ENCODE data around the gene SLC1A2. TPM values are rescaled to one million over a fixed set of nuclear protein-coding genes. Genes with fewer than 3 reads are reported as not detected.

SLC1A2 gene
- total RNA-seq, 2 donors from 2014 or later: 1.3 to 3.3 TPM

DNA sequence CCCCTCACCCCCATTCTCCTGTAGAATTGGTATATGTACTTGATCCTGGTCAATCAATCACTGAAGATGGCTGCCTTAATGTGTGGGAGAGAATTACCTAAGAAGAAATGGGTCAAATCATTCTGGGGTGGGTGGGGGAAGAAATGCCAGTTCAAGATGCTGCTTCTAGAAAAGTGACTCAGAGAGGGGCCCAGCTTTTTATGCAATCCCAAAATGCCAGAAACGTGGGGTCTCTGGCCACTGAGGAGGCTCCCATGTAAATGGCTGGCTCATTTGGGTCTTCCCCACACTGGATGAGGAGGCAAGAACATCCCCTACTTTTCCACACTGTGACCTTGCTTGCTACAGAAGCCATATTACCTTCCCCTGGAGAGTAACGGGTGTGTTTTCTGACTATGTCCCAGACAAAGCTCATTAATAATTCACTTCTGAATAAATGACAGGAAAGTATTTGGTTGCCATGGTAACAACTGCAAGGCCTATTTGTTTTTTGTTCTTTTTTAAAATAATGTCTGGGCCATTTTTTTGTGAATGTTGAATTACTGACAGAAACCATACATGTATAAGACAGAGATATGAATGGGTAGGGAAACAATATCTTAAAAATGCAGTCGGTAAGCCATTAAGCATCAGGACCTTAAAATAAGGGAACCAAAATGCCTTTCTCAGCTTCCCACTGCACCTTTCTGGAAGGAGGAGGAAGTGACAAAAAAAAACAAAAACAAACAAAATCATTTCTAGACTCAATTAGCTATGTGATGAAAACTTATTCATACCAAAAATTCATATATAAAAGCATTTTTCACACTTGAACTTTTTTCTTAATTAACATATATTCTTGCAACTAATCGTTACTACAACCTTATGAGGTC lies 32.0 kb downstream of the SLC1A2 start:
- intact Hi-C loops (cut with DNase I): no loop called here
- ATAC-seq: no peak

DNA sequence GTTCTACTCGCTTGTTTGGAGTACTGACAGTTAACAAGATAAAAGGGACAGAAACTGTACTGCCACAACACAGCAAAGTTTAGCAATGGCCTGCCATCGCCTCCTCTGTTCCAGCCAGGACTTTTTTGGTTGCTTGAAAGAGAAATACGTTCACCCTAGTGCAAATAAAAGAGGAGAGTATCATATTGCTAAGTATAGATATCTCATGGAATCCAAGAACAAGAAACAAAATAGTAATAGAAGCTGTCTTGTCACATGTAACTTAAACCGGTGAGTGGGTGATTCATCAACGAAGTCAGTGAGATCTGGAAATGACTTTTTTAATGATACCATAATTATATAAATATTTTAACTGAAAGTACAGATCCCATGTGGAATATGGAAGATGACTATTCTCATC lies 35.4 kb downstream of the SLC1A2 start:
- intact Hi-C loops (cut with DNase I): no loop called here
- no peak for ATAC-seq
- no peak for DNase-seq

More for the DNA sequence above, 32.0 kb downstream of the SLC1A2 start:
- DNase-seq: no peak

DNA sequence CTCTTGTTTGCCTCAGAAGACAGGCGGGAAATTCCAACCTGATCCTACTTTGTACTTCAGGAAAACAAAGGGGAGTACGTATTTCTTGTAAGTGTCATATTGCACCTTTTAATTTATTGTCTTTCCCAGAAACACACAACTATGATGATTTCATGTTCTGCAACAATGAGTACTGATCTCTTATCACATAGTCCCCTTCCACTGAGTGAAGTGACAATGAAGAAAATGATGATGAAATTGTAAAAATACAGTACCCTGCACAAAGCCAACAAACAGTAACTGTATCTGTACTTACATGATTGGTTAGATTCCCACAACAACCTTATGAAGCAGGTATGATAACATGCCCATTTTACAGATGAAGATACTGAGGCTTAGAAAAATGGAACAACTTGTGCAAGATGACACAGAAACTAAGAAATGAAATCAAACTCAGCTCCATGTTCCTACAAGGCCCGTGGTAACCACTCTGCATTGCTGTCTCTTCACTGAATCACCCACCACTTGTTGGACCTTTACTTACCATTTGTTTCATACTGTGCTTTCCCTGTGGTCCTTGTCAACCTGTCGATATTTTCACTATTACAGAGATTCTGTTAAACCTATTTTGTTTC lies 37.5 kb downstream of the SLC1A2 start:
- ATAC-seq: no peak
- DNase-seq: no peak
- intact Hi-C loops (cut with DNase I): no loop called here

DNA sequence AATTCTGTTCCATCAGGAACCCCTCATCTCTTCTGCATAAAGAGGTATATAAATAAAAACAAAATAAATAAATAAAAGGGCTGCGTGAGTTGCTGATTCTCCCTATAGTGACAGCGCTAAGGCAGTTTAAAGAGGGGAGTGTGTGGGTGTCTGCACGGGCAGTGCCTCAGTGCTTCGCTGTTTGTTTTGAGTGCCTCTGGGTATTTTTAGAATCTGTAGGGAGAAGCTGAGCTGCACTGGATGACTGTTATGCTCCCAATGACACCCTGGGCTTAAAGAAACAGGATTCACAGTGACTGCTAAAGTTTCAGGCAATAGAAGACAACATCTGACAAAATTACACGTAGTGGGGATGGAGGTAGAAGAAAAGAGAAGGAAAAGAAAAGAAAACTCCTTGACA lies 38.8 kb downstream of the SLC1A2 start:
- ATAC-seq (peak; percentile 76 to 82), DNase-seq (no peak)
- intact Hi-C loops (cut with DNase I): no loop called here

DNA sequence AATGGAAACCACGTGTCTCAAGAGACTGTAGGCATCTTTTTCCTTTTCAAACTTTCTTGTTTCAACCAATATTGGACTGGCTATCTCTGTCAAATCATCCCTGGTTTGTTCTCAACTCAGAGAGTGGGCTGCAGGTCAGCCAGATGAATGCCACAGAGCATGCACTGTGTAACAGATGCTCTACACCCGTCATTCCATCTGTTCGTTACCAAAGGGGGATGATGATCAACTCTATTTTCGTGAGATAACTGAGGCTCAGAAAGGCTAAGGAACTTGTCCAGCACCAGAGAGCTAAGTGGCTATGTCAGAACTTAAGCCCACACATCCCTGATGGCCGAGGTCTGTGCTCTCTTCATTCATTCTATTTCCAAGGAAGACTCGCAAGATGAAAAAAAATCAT lies 42.1 kb downstream of the SLC1A2 start:
- no peak for ATAC-seq
- intact Hi-C loops (cut with DNase I): no loop called here
- no peak for DNase-seq

DNA sequence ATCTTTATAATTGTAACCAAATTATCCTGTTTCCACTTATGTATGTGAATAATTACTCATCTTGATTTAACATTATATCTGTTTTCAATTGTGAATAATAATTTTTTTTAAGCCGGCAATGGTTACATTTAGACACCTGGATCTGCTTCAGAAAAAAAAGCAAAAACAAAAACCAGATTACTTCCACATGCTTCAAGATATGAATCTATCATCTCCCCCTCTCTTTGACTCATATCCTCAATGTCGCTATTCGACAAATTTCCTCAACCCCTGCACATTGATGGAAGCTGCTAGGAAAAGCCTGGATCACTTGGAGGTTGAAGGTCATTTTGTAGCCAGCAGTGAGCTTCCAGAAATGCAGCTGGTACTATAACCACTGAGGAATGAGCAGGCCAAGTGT lies 42.7 kb downstream of the SLC1A2 start:
- intact Hi-C loops (cut with DNase I): no loop called here
- DNase-seq (no peak), ATAC-seq (no peak)

DNA sequence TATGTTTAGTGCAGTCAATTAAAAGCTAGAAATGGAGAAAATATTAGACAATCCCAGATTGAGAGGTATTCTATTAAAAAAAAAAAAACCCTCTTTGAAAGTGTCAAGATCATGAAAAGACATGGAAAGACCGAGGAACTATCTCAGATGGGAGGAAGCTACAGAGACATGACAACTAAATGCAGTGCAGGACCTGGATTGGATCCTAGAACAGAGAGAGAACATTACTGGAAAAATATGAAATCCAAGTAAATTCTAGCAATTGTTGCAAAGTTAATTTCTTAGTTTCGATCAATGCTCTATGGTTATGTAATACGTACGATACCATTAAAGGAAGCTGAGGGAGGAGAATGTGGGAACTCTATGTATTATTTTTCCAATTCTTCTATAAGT lies 43.2 kb downstream of the SLC1A2 start:
- intact Hi-C loops (cut with DNase I): no loop called here
- DNase-seq: no peak
- no peak for ATAC-seq

DNA sequence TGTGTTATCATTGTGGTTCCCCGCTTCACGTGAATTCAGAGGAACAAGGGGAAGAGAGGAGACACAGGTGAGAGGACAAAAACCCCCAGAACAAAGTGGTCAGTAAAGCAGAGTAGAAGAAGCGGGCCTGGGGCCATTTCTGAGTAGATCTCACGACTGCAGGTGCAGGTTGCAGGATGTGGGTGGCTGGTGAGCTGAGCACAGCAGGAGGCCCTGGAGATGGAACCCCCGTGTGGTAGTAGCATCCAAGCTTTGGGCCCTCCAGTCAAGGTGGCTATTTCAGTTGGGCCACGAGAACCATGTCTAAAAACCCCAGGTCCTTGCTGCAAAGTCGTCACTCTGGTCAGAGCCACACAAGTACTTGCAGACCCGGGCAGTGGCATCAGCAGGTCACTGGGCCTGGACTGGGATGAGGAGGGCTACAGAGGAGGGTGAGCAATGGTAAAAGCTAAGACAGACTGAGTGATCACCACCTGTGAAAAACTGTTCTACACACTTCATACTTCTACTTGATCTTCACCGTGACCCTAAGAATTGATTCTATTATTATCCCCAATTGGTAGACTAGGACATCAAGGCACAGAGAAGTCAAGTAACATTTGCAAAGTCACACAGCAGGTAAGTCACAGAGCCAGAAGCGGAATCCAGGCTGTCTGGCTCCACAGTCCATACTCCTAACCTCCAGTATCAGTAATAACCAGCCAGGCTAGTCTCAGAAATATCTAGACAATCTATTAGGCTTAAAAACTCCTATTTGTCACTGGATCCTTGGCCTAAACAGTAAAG lies 43.8 kb downstream of the SLC1A2 start:
- DNase-seq (no peak), ATAC-seq (no peak)
- intact Hi-C loops (cut with DNase I): no loop called here

DNA sequence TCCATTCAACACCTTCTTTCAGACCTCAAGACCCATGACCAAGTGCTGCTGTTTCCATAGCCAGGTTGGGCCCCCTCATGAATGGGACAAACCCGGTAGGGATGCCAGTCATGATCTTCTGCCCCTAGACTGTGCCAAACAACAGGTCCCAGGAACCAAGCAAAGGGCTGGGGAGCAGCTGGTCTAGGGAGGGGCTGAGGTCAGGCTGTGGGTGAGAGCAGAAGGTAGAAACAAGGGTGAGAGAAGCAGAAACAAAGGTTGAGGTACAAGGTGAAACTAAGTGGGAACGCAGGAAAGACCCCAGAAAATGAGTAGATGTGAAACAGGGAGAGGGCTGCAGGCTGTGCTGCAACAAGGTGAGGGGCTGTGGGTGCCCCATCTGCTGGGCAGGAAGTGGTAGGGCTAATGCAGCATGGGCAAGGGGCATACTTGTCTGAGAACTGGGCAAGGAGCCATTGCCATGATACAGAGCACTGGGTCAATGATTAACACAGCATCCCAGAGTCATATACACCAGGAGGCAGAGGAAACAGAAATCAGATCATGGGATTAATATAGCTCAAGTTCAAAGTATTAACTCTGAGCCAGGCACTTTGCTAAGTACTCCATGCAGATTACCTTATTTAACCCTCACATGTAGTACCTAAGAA lies 45.9 kb downstream of the SLC1A2 start:
- intact Hi-C loops (cut with DNase I): no loop called here
- DNase-seq (no peak), ATAC-seq (peak in 1 of 2 donors; percentile 40)

DNA sequence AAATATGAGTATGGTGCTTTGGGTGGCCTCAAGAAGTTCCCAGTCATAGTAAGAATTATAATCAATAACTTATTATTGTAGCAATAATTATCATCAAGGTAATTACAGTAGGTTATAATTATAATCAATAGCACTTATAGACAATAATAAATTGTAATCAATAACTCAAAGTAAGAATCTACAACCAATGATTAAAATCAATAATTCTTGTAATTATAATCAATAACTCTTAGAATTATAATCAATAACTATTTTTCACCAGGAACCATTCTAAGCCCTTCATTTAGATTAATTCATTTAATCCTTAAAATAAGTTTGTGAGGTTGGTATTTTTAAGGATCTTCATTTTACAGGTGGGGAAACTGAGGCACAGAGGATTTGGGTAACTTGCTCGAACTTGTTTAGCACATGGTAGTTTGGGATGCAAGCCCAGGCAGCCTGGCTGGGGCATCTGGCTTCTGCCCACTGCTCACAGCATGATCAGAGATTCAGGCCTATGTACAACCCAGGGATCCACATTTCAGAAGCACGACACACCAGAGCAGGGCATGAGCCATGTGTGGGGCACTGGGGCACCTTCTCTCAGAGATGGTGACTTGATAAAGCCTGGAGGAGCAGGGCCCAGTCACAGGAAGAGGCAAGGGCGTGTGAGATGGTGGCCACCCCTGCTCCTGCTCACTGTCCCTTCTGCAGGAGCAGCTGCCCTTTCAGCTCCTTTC lies 46.6 kb downstream of the SLC1A2 start:
- intact Hi-C loops (cut with DNase I): no loop called here
- ATAC-seq: no peak
- no peak for DNase-seq

DNA sequence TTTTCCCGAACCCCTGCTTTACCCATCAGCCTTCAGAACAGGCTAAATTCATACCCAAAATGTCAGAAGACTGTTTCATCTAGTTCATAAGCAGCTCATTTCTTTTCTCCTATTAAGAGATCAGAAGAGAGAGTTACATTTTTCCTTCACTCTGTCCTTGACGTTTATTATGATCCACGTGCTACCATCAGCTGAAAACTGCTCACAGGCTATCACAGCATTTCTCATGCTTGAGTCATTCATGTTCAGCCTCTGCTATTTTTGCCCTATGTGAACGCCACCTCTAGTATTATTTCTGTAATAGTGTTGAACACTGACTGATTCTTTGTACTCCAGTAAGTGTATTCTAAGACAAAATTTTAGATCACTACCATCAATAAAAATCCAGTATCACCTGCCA lies 51.9 kb downstream of the SLC1A2 start:
- ATAC-seq (peak; percentile 54 to 72), DNase-seq (no peak)
- intact Hi-C loops (cut with DNase I): no loop called here

DNA sequence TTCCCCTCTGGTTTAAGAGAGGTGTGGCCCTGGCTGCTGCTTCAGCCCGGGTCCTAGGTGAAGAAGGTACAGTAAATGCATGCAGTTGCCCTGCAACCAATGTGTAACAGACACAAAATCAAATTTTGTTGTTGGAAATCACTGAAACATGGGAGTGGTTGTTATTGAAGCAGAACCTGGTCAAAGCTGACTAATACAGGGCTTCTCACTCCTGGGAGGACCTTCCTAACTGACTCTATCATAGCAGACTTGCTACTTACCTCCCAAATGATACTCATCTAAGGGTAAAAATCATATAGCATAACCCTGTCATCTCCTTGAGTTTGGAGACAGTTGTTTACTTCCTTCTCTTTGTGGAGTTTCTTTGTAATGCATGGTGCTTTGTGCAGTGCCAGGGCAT lies 52.6 kb downstream of the SLC1A2 start:
- ATAC-seq (no peak), DNase-seq (no peak)
- intact Hi-C loops (cut with DNase I): no loop called here

DNA sequence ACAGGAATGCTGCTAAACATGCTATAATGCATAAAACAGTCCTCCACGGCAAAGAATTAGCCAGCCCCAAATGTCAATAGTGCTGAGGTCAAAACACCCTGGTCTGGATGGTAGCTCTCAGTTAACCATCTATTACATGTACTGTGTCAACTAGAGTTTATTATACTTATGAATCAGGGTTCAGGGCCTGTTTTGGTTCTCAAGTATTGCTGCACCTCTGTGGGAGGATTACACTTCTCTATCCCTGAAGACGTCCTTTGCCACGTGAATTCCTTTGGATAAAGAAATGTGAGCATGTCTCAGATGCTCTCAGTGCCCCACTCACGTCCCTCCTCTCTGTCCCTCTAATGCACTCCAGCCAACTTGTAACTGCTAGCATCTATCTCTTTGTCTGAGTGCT lies 53.4 kb downstream of the SLC1A2 start:
- DNase-seq: no peak
- ATAC-seq: no peak
- intact Hi-C loops (cut with DNase I): no loop called here

DNA sequence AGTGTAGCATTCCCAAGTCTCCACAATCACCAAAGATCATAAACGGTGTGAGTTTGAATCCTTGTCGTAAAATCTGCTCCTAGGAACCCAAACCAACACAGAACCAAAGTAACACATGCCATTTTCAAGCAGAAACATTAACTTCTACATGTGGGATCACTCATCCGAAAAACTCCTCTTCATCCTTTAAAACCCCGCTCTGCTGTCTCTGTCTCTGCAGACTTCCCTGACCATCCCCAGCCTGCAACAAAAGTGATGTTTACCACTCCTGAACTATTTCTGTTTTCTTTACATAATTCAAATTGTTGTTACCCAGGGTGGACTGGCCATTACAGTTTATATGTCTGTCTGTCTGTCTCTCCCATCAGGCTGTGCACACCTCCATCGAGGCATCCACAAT lies 54.0 kb downstream of the SLC1A2 start:
- intact Hi-C loops (cut with DNase I): no loop called here
- DNase-seq (no peak), ATAC-seq (no peak)

DNA sequence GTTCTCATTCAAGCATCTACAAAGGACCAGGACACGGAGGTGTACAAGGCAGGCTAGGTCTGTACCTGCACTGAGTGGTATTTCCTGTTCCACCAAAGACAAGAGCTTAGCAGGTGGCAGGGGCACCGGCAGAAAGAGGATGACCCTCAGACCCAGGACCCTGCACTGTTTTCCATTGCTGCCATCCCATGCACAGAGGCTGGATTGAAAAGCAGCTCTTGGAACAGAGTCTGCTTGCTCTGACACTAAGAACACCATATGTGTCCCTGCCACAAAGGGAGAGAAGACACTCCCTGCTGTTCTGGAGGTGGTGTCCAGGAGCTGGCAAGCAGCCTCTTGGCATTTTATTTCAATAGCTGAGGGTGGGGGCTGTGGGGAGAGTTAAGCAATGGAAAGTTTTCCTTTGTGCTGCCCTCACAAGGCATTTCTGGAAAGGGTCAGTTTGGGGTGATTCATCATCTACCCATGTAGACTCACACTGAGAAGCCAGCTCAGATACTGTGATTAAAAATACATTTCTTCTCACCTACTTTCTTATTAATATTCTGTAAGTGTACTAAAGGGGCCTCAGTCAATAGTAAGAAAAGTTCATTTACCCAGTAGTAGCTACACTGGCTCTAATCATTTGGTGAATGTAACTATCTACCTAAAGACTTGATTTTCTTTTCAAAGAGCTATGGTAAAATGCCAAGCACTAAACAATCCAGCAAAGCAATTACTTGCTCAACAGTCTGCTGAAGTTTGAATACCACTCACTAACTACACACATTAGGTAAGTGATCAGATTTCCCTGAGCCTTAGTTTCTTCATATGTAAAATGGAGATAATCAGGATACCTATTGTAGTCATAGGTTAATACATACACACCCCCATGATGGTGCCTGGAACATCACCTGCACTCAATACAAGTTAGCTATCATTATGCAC lies 55.2 kb downstream of the SLC1A2 start:
- DNase-seq: peak; percentile 79
- intact Hi-C loops (cut with DNase I): no loop called here

DNA sequence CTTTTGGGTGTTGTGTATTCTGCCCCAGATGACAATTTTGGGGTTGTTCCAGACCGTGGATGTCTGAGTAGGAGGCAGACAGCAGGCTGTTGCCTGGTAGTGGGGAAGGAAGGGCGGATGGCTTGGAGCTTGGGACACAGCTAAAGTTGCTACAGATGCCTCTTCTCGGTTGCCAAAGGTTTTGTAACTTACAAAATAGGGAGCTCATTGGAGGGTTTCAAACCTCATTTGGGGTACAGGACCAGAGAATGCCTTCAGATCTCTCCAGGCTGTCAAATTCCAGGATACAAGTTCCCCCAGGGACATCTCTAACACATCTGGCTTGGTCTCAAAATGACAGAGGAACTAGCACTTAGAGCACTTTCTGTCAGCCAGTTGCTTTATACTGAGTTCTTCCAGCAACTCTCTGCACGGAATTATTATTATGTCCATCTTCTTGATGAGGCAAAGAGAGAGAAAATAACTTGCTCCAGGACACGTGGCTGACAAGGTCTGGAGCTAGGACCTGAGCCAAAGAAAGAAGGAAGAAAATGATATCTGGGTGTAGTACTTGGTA lies 56.0 kb downstream of the SLC1A2 start:
- intact Hi-C loops (cut with DNase I): no loop called here
- ATAC-seq (peak; percentile 23 to 46), DNase-seq (no peak)

More for the DNA sequence above, 55.2 kb downstream of the SLC1A2 start:
- peak; percentile 71 to 93 for ATAC-seq

DNA sequence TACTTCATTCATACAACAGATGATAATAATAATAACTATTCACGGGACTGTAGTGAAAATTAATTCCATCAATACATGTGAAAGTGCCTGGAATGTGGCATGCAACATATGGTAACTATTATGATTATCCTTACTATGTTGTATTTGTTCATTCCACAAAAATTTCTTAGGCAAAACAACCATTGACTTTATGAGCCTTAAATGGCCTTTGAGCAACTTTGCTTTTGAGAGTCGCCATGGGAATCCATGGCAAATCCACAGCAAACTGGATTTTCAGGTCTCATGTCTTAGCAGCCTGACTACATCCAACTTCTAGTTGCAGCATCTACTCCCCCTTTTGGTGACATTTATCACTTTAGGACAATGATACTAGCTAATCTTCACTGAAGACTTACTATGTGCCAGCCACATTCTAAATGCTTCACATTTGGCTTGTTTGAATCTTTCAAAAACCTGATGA lies 56.8 kb downstream of the SLC1A2 start:
- DNase-seq: no peak
- intact Hi-C loops (cut with DNase I): no loop called here

More for the DNA sequence above, 56.8 kb downstream of the SLC1A2 start:
- no peak for ATAC-seq

All from left cardiac atrium (tissue), 4 donors.